GM18507 (cell line): ENCODE measurements around the gene GOLGA2.
A peak's percentile ranks its signal among the peaks of the same experiment; 100 is the strongest.

Experiments
- DNase-seq: peaks from one replicate; pipeline ENCODE4 v3.0.0; 2011; ENCODE audit warnings: low read depth; ENCODE audit not compliant: insufficient read length; ENCODE audit errors: extremely low spot score
- FAIRE-seq: peaks from 2 replicates; lab custom pipeline; 2011; peaks lifted over from hg19 to GRCh38; lab: Jason Lieb, UNC

GOLGA2 gene

GRCh38 chr9:128275198-128276007, at the start of gene GOLGA2:
Gene GOLGA2, minus strand, starts transcription at chr9:128276007. Its CDS starts 31 bp downstream, at chr9:128275976.
- FAIRE-seq (no peak), DNase-seq (peak; percentile 44)

GRCh38 chr9:128324401-128324800, 48.6 kb upstream of the GOLGA2 start:
- no peak for DNase-seq
- no peak for FAIRE-seq

- FAIRE-seq (no peak), DNase-seq (no peak)
These were observed 48.0 kb upstream of the GOLGA2 start for GRCh38 chr9:128323791-128324190.

GRCh38 chr9:128323212-128323730, 47.5 kb upstream of the GOLGA2 start:
- no peak for DNase-seq
- no peak for FAIRE-seq

- FAIRE-seq (peak; percentile 67), DNase-seq (peak; percentile 95)
These were observed 46.8 kb upstream of the GOLGA2 start, which contains the start of the genes COQ4 and TRUB2 for GRCh38 chr9:128322404-128323211. Gene COQ4, plus strand, starts transcription at chr9:128322839. Its CDS starts 20 bp downstream, at chr9:128322859. Gene TRUB2, minus strand, starts transcription at chr9:128322447. Its CDS starts 39 bp downstream, at chr9:128322408.

GRCh38 chr9:128321879-128322403, 46.1 kb upstream of the GOLGA2 start:
- DNase-seq = no peak
- FAIRE-seq = no peak

- FAIRE-seq (no peak), DNase-seq (no peak)
These were observed 45.5 kb upstream of the GOLGA2 start for GRCh38 chr9:128321343-128321742.

GRCh38 chr9:128317629-128318028, 41.8 kb upstream of the GOLGA2 start:
- DNase-seq (no peak), FAIRE-seq (no peak)

GRCh38 chr9:128316421-128316820, 40.6 kb upstream of the GOLGA2 start:
- DNase-seq (no peak), FAIRE-seq (no peak)

- DNase-seq = no peak
- FAIRE-seq = no peak
These were observed 38.9 kb upstream of the GOLGA2 start for GRCh38 chr9:128314697-128315096.

GRCh38 chr9:128310461-128310860, 34.7 kb upstream of the GOLGA2 start:
- FAIRE-seq = no peak
- DNase-seq = no peak

- FAIRE-seq (no peak), DNase-seq (no peak)
These were observed 33.7 kb upstream of the GOLGA2 start for GRCh38 chr9:128309551-128309950.

GRCh38 chr9:128304971-128305288, 29.1 kb upstream of the GOLGA2 start:
- FAIRE-seq = no peak
- DNase-seq = no peak

- FAIRE-seq (no peak), DNase-seq (no peak)
These were observed 28.5 kb upstream of the GOLGA2 start for GRCh38 chr9:128304136-128304970.

- no peak for DNase-seq
- no peak for FAIRE-seq
These were observed 23.0 kb upstream of the GOLGA2 start for GRCh38 chr9:128298535-128299482.

GRCh38 chr9:128297221-128297773, 21.5 kb upstream of the GOLGA2 start:
- DNase-seq (no peak), FAIRE-seq (no peak)

GRCh38 chr9:128296340-128297220, 20.8 kb upstream of the GOLGA2 start:
- DNase-seq = no peak
- FAIRE-seq = no peak
